Heart right ventricle (tissue), 16 donors: ENCODE data around the gene CCDC122. TPM values are rescaled to one million over a fixed set of nuclear protein-coding genes. Genes with fewer than 3 reads are reported as not detected.
A peak's percentile ranks its signal among the peaks of the same experiment; 100 is the strongest.

Source experiments
- ATAC-seq, 8 donors: fragments of 200-7000 bp; cut with Tn5 transposase; one replicate each; pipeline ENCODE4 v1.9.1; 2020; ENCODE audit warnings: mild to moderate bottlenecking in 8 of 8, moderate library complexity in 8 of 8, moderate number of reproducible peaks in 1 of 8
- DNase-seq, 2 donors: peaks; one replicate each; pipeline ENCODE4 v3.0.0-alpha.2; 2020
- H3K27ac ChIP-seq, 10 donors: fragments of 200-600 bp; sonication (generic) in 2 of 10; one replicate each; pipeline versions ENCODE4 v1.5.0 to v1.8.0; 2020 to 2022; ENCODE audit warnings: mild to moderate bottlenecking in 3 of 10
- H3K27me3 ChIP-seq, 7 donors: fragments of 200-600 bp; one replicate each; pipeline ENCODE4 v1.8.0; 2021 to 2022; ENCODE audit warnings: mild to moderate bottlenecking in 2 of 7
- H3K36me3 ChIP-seq, 9 donors: fragments of 200-600 bp; sonication (generic) in 1 of 9; one replicate each; pipeline versions ENCODE4 v1.5.0 to v1.8.0; 2020 to 2022; ENCODE audit warnings: mild to moderate bottlenecking in 2 of 9
- H3K4me1 ChIP-seq, 9 donors: fragments of 200-600 bp; sonication (generic) in 1 of 9; one replicate each; pipeline versions ENCODE4 v1.5.0 to v1.8.0; 2020 to 2022; ENCODE audit warnings: mild to moderate bottlenecking in 4 of 9
- H3K4me3 ChIP-seq, 10 donors: fragments of 200-600 bp; sonication (generic) in 2 of 10; one replicate each; pipeline versions ENCODE4 v1.5.0 to v1.8.0; 2020 to 2022; ENCODE audit warnings: mild to moderate bottlenecking in 7 of 10, moderate library complexity in 2 of 10
- H3K9me3 ChIP-seq, 11 donors: fragments of 200-600 bp in 10 of 11; sonication (generic) in 2 of 11; one replicate each; pipeline versions ENCODE4 v1.5.0 to v1.8.0; 2013 to 2022; ENCODE audit warnings: mild to moderate bottlenecking in 2 of 11, control low read depth in 1 of 11, moderate library complexity in 1 of 11
- WGBS, 2 donors: extraction: QIAGEN DNeasy Blood & Tissue Kit; methylation state at CpG; one replicate each; pipeline ENCODE4 v1.1.7; 2013; ENCODE audit warnings: inconsistent platforms in 1 of 2; 5-methylcytosine and 5-hydroxymethylcytosine counted together
- intact Hi-C, 10 donors: fragments of 100-400 bp; cut with DNase I; formaldehyde crosslinking; loops; one replicate each; pipeline versions ENCODE4 v1.11.1 to v1.14.2; 2022
- polyA plus RNA-seq, 2 donors: library from polyadenylated mRNA; stranded (reverse); fragments of 200-250 nt; gene quantifications; one replicate each; pipeline ENCODE4 v1.2.3, GENCODE V29; 2013
- total RNA-seq, 10 donors: library from RNA; stranded (reverse); fragmentation: NEBNext Ultra II Directional in 3 of 10; extraction: Animal tissue kit (Norgen Biotek cat#: 25700) in 3 of 10; gene quantifications; one replicate each; pipeline versions ENCODE4 v1.2.1 to v1.2.4, GENCODE V29; 2021 to 2023
- TF ChIP-seq, protein P1 (sequence below), 9 donors: fragments of 200-600 bp; sonication (generic) in 2 of 9; IDR thresholded peaks; one replicate each; pipeline versions ENCODE4 v1.5.0 to v1.8.0; 2021 to 2022; ENCODE audit warnings: antibody characterized with exemption in 9 of 9, mild to moderate bottlenecking in 5 of 9, moderate library complexity in 1 of 9
- donor health status: Arrhythmogenic right ventricular cardiomyopathy.
- donor health status: ischemic (EF 13 %, LVEDD 7.1; RV severe dilation, severe dysfunction).
- donor health status: healthy with polysubstance abuse.
- donor health status: DM: no; HTN: yes; CAD: no.
- donor health status: DM: no; HTN: no; CAD: no.
- donor health status: ischemic (EF 25% LVEDD 6.9; RV normal size, moderate dysfunction).
- donor health status: ischemic (EF 25% LVEDD 5.7; RV mildly dilated, moderate dysfunction).
- donor health status: healthy.
- donor health status: DM: yes; HTN: yes; CAD: no.
- donor health status: Ischemic cardiomyopathy.
- donor health status: ischemic (EF 35%, LVEDD 5.7; RV mildly dilated, moderate dysfunction).
- donor health status: nonischemic (EF 11% LVEDD 7.7; RV severe dilation, severe dysfunction).
- donor health status: DM: yes; HTN: yes; CAD: no.
- donor health status: PGD.
- donor health status: ischemic (EF 29% LVEDD 5.4; RV normal size, mild dysfunction).
- donor health status: nonischemic (EF 23%, LVEDD 6.1; RV moderate dilation, normal function).

The CCDC122 gene
- total and polyA plus RNA-seq, 12 donors: 1.6 to 16.0 (median 7.3) TPM

DNA sequence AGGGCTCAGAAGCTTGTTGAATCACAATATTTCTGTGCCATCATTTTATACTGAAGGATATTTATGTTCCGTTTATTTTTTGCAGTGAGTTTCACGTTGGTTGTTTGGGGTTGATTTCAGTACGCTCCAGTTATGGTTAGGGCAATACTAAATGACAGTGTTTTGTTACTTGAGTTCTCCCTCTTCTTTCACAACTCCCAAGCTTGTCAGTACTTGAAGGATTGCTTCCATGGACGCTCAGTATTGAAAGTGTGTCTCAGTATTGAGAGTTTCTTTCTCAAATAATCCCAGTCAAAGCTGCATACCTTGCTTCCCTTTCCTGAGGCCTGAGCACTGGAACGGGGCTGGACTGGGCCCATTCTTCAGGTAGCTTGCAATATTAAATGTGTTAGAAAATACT lies 39.1 kb upstream of the CCDC122 start:
- no peak for DNase-seq
- no peak for ATAC-seq
- Histone ChIP-seq H3K27ac (no peak overlapping the region), H3K27me3 (peaks cover 0 to 97% (median 0%) of the 10 kb centered on the region in 7 donors), H3K36me3 (no peaks in the 10 kb centered on the region), H3K9me3 (no peaks in the 10 kb centered on the region), H3K4me1 (no peaks in the 10 kb centered on the region), H3K4me3 (no peak overlapping the region)
- TF ChIP-seq, protein P1, sequence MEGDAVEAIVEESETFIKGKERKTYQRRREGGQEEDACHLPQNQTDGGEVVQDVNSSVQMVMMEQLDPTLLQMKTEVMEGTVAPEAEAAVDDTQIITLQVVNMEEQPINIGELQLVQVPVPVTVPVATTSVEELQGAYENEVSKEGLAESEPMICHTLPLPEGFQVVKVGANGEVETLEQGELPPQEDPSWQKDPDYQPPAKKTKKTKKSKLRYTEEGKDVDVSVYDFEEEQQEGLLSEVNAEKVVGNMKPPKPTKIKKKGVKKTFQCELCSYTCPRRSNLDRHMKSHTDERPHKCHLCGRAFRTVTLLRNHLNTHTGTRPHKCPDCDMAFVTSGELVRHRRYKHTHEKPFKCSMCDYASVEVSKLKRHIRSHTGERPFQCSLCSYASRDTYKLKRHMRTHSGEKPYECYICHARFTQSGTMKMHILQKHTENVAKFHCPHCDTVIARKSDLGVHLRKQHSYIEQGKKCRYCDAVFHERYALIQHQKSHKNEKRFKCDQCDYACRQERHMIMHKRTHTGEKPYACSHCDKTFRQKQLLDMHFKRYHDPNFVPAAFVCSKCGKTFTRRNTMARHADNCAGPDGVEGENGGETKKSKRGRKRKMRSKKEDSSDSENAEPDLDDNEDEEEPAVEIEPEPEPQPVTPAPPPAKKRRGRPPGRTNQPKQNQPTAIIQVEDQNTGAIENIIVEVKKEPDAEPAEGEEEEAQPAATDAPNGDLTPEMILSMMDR (IDR thresholded peaks at IDR 0.05): no peak
- intact Hi-C loops: loop anchor here in 1 of 10 donors (10.0 kb wide), 1 partner anchor 126 kb away; no protein-coding TSS in a partner anchor
- 84 to 90% methylated on average over 5 of the region's 5 CpGs for WGBS, 2 donors

- ATAC-seq (no peak), DNase-seq (no peak)
- no peaks in the 10 kb centered on the region for H3K9me3 ChIP-seq
- H3K4me1 ChIP-seq: peaks cover 0 to 8% (median 5%) of the 10 kb centered on the region in 9 donors
- intact Hi-C loops: loop anchor here in 1 of 10 donors (10.0 kb wide), 1 partner anchor 128 kb away; no protein-coding TSS in a partner anchor
- H3K4me3 ChIP-seq: no peak overlapping the region
- WGBS, 2 donors: 48 to 60% methylated on average over 2 of the region's 2 CpGs
- peaks cover 0 to 97% (median 0%) of the 10 kb centered on the region in 7 donors for H3K27me3 ChIP-seq
- H3K27ac ChIP-seq: no peak overlapping the region
- H3K36me3 ChIP-seq: no peaks in the 10 kb centered on the region
- TF ChIP-seq, protein P1 (IDR thresholded peaks at IDR 0.05): no peak
These were observed 37.3 kb upstream of the CCDC122 start for GRCh38 chr13:43916828-43917227.

- intact Hi-C loops: loop anchor here in 1 of 10 donors (10.0 kb wide), 1 partner anchor 129 kb away; no protein-coding TSS in a partner anchor
- Histone ChIP-seq H3K27ac (no peak overlapping the region), H3K4me3 (no peak overlapping the region), H3K36me3 (no peaks in the 10 kb centered on the region), H3K4me1 (peaks cover 0 to 17% (median 12%) of the 10 kb centered on the region in 9 donors), H3K9me3 (no peaks in the 10 kb centered on the region), H3K27me3 (peaks cover 0 to 93% (median 0%) of the 10 kb centered on the region in 7 donors)
- no peak for ATAC-seq
- DNase-seq: no peak
- WGBS, 2 donors: 93 to 97% methylated on average over 6 of the region's 6 CpGs
- TF ChIP-seq, protein P1 (IDR thresholded peaks at IDR 0.05): no peak
These were observed 35.9 kb upstream of the CCDC122 start for GRCh38 chr13:43915451-43915850.

DNA sequence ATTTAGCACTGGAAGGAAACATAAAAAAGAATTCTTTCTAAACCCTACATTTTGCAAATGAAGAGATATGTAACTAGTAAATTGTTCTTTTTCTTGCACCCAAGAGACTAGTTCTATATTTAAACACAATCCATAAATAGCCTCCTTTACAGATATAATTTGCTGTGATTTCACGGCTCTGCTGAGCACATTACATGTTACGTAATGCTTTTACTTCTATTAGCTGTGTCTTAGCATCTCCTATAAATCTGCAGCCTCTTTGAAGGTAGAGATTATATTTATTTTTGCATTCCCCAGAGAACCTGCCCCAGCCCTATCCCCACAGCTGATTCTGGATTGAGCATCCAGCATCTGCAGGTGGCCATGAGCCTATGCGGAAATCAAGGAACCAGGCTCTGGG lies 32.3 kb upstream of the CCDC122 start:
- peak overlapping the region in 3 of 10 donors; percentile 6 to 49 (median 34) for H3K27ac ChIP-seq
- WGBS, 2 donors: 51 to 65% methylated on average over 3 of the region's 3 CpGs
- ATAC-seq: peak in 7 of 8 donors; percentile 42 to 70 (median 57)

More for the DNA sequence above, 32.3 kb upstream of the CCDC122 start:
- no peak for DNase-seq
- no peak overlapping the region for H3K4me3 ChIP-seq
- TF ChIP-seq, protein P1 (IDR thresholded peaks at IDR 0.05): no peak
- no peaks in the 10 kb centered on the region for H3K36me3 ChIP-seq
- no peaks in the 10 kb centered on the region for H3K9me3 ChIP-seq
- H3K27me3 ChIP-seq: peaks cover 0 to 77% (median 0%) of the 10 kb centered on the region in 7 donors
- H3K4me1 ChIP-seq: peaks cover 0 to 31% (median 18%) of the 10 kb centered on the region in 9 donors
- intact Hi-C loops: loop anchor here in 3 of 10 donors (2.0 to 10.0 kb wide), 3 partner anchors 75 to 527 kb away; no protein-coding TSS in a partner anchor
